Hematopoietic multipotent progenitor cell treated with erythropoietin and hydrocortisone succinate and interleukin-3 and kit ligand, for 4 days (in vitro differentiated cells): ENCODE measurements around the gene POLDIP2.
A peak's percentile ranks its signal among the peaks of the same experiment; 100 is the strongest.

Source experiments
- DNase-seq: peaks from one replicate; pipeline ENCODE4 v3.0.0-alpha.2; 2015

Gene POLDIP2

DNA sequence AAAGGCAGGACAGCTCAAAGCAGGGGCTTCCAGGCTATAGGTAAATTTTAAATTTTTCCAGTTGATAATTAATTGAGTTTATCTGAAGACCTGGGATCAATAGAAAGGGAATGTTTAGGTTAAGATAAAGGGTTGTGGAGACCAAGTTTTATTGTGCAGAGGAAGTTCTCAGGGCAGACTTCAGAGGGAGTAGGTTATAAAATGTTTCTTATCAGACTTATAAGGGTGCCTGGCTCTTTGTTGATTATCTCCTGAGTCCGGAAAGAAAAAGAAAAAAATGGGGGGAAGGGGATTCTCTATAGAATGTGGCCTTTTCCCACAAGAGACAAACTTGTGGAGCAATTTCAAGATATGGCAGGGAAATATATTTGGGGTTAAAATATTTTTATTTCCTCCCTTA is 32.8 kb upstream of the POLDIP2 start:
- DNase-seq = peak; percentile 69

DNA sequence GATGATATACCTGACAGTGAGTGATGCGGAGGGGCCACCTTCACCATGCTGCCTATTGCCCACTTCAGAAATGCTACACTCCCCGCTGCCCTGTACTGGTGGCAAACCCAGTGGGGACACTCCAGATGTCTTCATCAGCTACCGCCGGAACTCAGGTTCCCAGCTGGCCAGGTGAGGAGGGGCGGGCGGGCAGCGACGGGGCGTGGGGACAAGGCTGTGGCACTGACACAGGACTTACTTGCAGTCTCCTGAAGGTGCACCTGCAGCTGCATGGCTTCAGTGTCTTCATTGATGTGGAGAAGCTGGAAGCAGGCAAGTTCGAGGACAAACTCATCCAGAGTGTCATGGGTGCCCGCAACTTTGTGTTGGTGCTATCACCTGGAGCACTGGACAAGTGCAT is 30.8 kb upstream of the POLDIP2 start:
- DNase-seq = no peak

- no peak for DNase-seq
Observed at GRCh38 chr17:28386391-28386790, 29.1 kb upstream of the POLDIP2 start.

DNA sequence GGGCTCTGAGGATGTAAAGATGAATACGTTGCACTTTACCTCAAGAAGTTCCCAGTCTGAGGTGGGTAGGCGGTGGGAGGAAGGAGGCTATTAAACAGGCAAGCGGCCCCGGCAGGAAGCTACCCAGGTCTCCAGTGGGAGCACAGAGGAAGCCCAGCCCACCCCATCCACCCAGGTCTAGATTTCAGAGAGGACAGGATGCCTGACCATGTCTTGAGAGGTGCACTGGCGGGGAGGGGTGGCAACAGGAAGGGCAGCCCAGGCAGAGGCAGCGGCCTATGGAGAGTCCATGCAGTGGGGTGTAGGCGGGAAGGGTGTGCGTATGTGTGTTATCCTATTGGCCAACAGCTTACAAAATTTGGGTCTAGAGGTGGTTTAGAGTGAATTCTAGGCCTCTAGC is 28.1 kb upstream of the POLDIP2 start:
- DNase-seq = peak; percentile 52

GRCh38 chr17:28385037-28385400 is 27.7 kb upstream of the POLDIP2 start:
- no peak for DNase-seq

- peak; percentile 89 for DNase-seq
Observed at GRCh38 chr17:28384281-28385036, 27.1 kb upstream of the POLDIP2 start.

- DNase-seq = peak; percentile 70
Observed at GRCh38 chr17:28381141-28381825, 24.0 kb upstream of the POLDIP2 start.

DNA sequence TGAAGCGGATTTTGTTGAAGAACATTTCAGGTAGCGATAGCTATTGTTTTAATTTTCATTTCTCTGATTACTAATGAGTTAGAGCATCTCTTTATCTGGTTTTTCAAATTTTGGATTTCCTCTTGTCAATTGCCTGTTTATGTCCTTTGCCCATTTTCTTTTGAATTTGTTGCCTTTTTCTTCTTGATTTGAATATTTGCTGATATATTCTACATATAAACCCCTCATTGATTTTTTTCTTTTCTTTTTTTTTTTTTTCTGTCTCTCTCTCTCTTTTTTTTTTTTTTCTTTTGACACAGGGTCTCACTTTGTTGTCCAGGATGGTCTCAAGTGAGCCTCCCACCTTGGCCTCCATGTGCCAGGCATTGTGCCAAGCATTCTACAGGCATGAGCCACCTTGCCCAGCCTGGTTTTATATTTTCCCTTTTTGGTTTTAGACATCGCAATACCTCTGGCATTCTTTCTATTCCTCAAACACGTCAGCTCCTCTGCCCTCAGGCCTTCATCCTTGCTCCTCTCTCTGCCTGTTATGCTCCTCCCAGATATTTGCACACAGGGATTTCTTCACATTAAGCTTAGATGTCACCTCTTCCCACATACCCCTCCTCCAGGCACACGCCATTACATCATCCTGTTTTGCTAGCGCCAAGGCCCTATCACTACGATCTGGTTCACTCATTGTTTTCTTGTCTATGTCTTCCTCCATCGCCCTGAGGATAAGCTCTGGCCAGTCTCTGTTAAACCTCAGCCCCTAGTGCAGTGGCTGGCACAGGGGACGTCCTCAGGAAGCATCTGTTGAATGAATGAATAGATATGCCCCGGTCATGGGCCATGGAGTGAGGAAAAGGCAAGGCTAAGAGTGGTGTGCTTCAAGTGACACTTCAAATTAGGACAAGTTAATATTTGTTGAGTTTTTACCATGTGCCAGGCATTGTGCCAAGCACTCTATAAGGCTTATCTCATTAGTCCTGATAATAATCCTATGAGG is 22.8 kb upstream of the POLDIP2 start:
- DNase-seq = peak; percentile 60

DNA sequence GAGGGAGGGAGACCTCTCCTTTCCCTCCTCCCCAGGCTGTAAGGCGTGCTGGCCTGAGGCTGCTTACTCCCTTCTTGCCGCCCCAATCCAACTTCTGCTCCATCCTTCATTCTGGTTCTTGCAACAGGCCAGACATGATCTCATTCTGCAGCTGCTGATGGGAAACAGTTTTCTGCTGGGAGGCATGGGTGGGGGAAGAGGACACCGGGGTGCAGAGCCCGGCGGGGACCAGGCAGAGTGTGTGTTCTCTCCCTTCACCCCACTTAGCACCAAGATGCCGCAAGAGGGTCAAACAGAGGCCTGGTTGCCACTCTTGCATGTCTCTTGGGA is 15.6 kb upstream of the POLDIP2 start:
- DNase-seq = no peak

GRCh38 chr17:28372203-28372944 is 15.0 kb upstream of the POLDIP2 start:
- peak; percentile 34 for DNase-seq

DNA sequence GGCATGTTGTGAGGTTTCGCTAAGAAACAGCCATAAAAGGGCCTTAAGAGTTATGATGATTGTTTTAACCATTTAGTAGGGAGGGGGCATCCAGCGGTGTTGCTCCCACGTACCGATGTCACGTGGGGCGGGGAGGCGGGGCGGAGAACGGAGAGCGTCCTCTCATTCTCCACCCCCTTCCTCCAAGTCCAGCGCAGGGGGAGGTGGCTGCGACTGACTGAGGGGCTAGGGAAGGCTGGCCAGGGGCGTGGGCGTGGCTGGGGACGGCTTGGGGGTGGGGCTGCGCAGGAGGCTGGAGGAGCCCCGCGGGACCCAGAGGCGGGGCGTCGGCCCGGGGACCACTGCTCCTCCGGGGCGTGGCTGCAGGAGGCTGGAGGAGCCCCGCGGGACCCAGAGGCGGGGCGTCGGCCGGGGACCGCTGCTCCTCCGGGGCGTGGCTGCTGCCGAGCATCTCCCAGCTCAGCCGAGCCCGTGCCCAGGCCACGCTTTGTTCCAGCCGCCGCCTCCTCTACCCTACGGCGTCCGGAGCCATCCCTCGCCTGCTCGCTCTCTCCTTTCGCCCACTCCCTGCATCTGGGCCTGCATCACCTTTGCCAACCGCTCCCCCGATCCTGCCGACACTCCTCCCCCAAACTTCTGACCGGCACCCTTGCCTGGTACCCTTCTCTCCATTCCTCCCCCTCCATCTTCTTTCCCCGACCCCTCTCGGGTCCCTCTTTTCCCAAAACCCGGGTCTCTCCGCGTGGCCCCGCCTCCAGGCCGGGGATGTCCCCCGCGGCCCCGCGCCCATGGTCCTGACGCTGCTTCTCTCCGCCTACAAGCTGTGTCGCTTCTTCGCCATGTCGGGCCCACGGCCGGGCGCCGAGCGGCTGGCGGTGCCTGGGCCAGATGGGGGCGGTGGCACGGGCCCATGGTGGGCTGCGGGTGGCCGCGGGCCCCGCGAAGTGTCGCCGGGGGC is 14.2 kb upstream of the POLDIP2 start, which contains the start of gene SARM1:
Gene SARM1, plus strand, starts transcription at position 450 of the 958 bp plus-strand sequence. Its CDS starts 339 bp downstream, at position 789.
- DNase-seq = peak; percentile 86

GRCh38 chr17:28370744-28371103 is 13.4 kb upstream of the POLDIP2 start:
- DNase-seq = no peak

DNA sequence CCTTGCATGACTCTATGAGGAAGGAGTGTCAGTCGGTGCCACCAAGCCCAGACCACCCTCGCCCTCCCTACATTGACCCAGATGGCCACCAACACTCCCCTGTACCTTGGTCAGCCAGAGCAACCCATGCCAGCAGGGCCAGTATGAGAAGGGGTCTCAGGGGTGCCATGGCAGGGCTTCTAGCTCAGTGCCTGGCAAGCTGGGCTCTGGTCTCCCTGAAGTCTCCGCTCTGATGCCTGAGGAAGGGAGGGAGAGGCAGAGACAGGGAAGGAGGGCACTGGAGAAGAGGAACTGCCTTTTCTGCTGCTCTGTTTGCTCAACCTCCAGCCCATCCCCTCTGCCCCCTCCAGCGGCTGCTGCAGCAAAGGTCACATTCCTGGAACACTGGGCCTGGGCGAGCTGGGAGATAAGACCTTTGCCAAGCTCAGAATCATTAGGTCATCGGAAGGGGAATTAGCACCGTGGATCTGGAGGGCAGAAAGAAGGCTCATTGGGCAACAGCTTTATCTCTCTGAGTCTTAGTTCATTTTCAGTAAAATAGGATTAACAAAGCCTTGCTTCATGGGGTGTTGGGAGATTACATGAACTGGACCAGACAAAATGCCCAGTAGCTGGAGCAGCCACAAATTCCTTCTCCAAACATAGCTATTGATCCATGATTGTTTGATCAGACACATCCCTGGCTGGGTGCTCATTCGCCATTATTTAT is 12.9 kb upstream of the POLDIP2 start, which contains the start of gene VTN:
Gene VTN, minus strand, starts transcription at position 273 of the 709 bp plus-strand sequence. Its CDS starts 104 bp downstream, at position 169.
- DNase-seq = peak; percentile 59

- no peak for DNase-seq
Observed at GRCh38 chr17:28369684-28370034, 12.3 kb upstream of the POLDIP2 start.

DNA sequence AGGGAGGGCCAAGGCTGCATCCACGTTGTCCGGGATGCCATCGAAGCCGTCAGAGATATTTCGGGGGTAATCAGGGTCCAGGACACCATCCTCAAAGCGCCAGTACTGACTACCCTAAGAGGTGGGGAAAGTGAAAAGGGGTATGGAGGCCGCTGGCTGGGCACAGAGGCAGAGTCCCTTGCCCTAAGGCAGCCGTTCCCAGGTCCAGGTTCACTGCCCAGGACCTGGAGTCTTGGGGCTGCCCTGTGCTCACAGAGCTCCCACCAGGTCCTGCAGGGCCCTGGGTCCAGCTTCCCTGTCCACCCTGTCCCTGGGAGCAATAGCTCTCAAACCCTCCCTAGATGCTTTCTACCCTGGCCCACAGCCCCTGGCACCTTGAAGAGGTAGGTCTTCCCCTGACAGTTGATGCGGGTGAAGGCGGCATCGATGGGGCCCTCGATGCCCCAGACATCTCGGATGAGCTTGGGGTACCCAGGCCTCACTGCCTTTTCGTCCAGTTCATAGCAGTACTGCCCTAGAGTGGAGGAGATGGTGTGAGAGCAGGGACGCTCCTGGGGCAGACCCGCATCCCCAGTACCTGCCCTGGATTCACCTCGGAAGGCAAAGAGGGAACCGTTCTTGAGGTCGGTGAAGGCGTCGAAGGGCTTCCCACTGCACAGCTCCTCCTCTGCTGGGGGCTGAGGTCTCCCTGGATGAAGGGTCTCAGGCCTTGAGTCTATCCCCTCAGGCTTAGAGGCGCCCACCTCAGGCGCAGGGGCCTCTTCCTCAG is 11.8 kb upstream of the POLDIP2 start:
- no peak for DNase-seq

- no peak for DNase-seq
Observed at GRCh38 chr17:28368306-28368831, 11.0 kb upstream of the POLDIP2 start.

DNA sequence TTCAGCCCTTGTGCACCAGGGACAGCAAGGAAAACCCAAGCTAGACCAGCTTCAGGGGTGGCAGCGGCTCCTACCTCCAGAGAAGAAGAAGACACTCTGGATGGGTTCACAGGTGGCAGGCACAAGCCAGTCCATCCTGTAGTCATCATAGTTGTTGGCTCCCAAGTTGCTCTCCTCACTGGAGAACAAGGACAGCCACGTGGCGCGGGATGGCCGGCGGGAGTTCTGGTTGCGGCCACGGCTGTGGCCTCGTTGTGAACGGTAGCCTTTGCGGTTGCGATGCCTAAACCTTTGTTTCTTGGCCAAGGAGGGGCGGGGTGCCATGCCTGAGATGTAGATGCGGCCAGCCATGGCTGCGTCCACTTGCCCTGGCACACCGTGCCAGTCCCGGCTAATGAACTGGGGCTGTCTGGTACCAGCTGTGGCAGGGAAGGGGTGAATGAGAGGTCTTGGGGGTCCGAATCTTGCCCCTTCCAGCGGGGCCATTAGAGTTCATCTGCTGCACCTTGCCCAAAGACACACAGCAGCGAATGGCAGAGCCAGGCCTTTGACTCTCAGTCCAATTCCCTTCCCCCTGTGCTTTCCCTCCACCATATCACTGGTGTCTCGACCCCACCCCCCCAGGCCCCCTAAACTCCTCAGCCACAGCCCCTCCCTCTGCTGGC is 10.4 kb upstream of the POLDIP2 start:
- no peak for DNase-seq

GRCh38 chr17:28366605-28367004 is 9.3 kb upstream of the POLDIP2 start:
- peak; percentile 41 for DNase-seq

- DNase-seq = no peak
Observed at GRCh38 chr17:28365487-28365886, 8.2 kb upstream of the POLDIP2 start.
